ENCODE measurements around the gene SLC2A4.

Gene SLC2A4

GRCh38 chr17:7248796-7249195 lies 32.7 kb upstream of the SLC2A4 start:
- DNase-seq: no peak

GRCh38 chr17:7249214-7249613 lies 32.3 kb upstream of the SLC2A4 start:
- no peak for DNase-seq

- no peak for DNase-seq
Observed at GRCh38 chr17:7249830-7250229, 31.7 kb upstream of the SLC2A4 start.

GRCh38 chr17:7250695-7251627 lies 30.6 kb upstream of the SLC2A4 start:
- no peak for DNase-seq

- DNase-seq: peak; percentile 100
Observed at GRCh38 chr17:7251661-7252175, 29.8 kb upstream of the SLC2A4 start, which contains the start of gene CTDNEP1. Gene CTDNEP1, minus strand, starts transcription at chr17:7251734. Its CDS starts 438 bp downstream, at chr17:7251296.

GRCh38 chr17:7252176-7253043 lies 29.1 kb upstream of the SLC2A4 start, which contains the start of gene ELP5:
Gene ELP5, plus strand, starts transcription at chr17:7252215. Its CDS starts 336 bp downstream, at chr17:7252551.
- peak; percentile 94 for DNase-seq

- DNase-seq: no peak
Observed at GRCh38 chr17:7253082-7253481, 28.4 kb upstream of the SLC2A4 start.

- no peak for DNase-seq
Observed at GRCh38 chr17:7254511-7254910, 27.0 kb upstream of the SLC2A4 start.

- no peak for DNase-seq
Observed at GRCh38 chr17:7256766-7257456, 24.6 kb upstream of the SLC2A4 start.

- DNase-seq: peak; percentile 63
Observed at GRCh38 chr17:7258731-7259554, 22.6 kb upstream of the SLC2A4 start.

- DNase-seq: no peak
Observed at GRCh38 chr17:7259555-7259889, 22.0 kb upstream of the SLC2A4 start.

- DNase-seq: no peak
Observed at GRCh38 chr17:7260151-7260550, 21.4 kb upstream of the SLC2A4 start.

- peak; percentile 58 for DNase-seq
Observed at GRCh38 chr17:7260651-7261378, 20.7 kb upstream of the SLC2A4 start.

GRCh38 chr17:7261379-7262191 lies 19.9 kb upstream of the SLC2A4 start:
- DNase-seq: peak; percentile 14

- DNase-seq: no peak
Observed at GRCh38 chr17:7262192-7262934, 19.2 kb upstream of the SLC2A4 start, which contains the start of gene CLDN7. Gene CLDN7, minus strand, starts transcription at chr17:7262478. Its CDS starts 435 bp downstream, at chr17:7262043.

- DNase-seq: peak; percentile 35
Observed at GRCh38 chr17:7262935-7263800, 18.4 kb upstream of the SLC2A4 start.

GRCh38 chr17:7263801-7264078 lies 17.8 kb upstream of the SLC2A4 start:
- DNase-seq: no peak

GRCh38 chr17:7266784-7267183 lies 14.7 kb upstream of the SLC2A4 start:
- DNase-seq: no peak

GRCh38 chr17:7279448-7279847 lies 2.1 kb upstream of the SLC2A4 start:
- no peak for DNase-seq

Data from hematopoietic multipotent progenitor cell treated with erythropoietin and hydrocortisone succinate and interleukin-3 and kit ligand, for 8 days (in vitro differentiated cells).